ENCODE data around the gene CTSS. TPM values are rescaled to one million over a fixed set of nuclear protein-coding genes. Genes with fewer than 3 reads are reported as not detected.

The CTSS gene
- total RNA-seq, 4 donors from 2014 or later: 72.2 to 903 (median 174) TPM

- no peak for TF ChIP-seq CTCF (IDR thresholded peaks at IDR 0.05; ENCODE audit: low read depth)
Observed at GRCh38 chr1:150775276-150775675, 9.7 kb upstream of the CTSS start.

- TF ChIP-seq CTCF (IDR thresholded peaks at IDR 0.05; ENCODE audit: low read depth): no peak
Observed at GRCh38 chr1:150772326-150772725, 6.7 kb upstream of the CTSS start.

GRCh38 chr1:150764617-150765101 is 919 bp downstream of the CTSS start:
- TF ChIP-seq CTCF (IDR thresholded peaks at IDR 0.05; ENCODE audit: low read depth): no peak

DNA sequence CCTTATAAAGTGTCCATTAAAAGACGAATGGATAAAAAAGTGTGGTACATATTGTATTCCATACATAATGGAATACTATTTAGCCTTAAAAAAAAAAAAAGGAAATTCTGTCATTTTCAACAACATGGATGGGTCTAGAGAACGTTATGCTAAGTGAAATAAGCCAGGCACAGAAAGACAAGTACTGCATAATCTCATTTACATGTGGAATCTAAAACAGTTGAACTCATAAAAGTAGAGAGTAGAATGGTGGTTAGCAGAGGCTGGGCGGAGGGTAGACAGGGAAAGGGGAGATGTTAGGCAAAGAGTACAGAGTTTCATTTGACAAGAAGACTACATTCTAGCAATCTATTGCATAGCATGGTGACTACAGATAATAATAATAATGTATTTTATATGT is 2.6 kb downstream of the CTSS start:
- no peak for TF ChIP-seq CTCF (IDR thresholded peaks at IDR 0.05; ENCODE audit: low read depth)

DNA sequence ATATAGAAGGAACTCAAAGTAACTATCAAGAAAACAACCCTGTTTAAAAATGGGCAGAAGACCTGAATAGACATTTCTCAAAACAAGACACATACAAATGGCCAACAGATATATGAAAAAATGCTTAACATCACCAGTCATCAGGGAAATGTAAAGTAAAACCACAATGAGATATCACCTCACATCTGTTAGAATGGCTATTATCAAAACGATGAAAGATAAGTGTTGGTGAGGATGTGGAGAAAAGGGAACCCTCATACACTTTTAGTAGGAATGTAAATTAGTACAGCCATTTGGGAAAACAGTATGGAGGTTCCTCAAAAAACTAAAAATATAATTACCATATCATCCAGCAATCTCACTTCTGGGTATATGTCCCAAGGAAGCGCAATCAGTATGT is 3.0 kb downstream of the CTSS start:
- TF ChIP-seq CTCF (IDR thresholded peaks at IDR 0.05; ENCODE audit: low read depth): no peak

DNA sequence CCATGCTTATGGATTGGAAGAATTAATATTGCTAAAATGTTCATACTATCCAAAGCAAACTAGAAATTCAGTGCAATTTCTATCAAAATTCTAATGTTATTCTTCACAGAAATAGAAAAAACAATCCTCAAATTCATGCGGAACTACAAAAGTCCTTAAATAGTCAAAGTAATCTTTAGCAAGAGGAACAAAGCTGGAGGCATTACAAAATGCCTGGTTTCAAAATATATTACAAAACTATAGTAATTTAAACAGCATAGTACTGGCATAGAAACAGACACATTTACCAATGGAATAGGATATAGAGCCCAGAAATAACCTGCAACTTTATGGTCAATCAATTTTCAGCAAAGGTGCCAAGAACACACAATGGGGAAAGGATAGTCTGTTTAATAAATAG is 3.8 kb downstream of the CTSS start:
- TF ChIP-seq CTCF (IDR thresholded peaks at IDR 0.05; ENCODE audit: low read depth): no peak

DNA sequence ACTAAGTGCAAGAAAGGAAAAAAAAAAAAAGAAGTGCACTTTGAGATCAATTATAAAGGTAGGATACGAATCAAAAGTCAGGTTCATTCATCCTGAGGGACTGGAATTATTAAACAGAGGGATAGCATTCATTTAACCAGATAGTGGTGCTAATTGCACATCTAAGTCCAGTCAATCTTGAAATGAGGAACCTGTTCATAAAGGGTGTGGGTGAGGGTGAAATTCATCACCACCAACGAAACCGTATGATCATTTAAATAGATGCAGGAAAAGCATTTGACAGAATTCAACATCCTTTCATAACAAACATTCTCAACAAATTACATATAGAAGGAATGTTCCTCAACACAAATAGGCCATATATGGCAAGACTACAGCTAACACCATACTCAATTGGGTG is 5.6 kb downstream of the CTSS start:
- TF ChIP-seq CTCF (IDR thresholded peaks at IDR 0.05; ENCODE audit: low read depth): no peak
